GM21737 (cell line): ENCODE data around the gene DNAJC8.

Source experiments
- ATAC-seq: cut with Tn5 transposase; IDR thresholded peaks from one replicate; pipeline ENCODE4 v1.9.1; 2021; ENCODE audit warnings: mild to moderate bottlenecking, moderate library complexity; ENCODE audit not compliant: unreplicated experiment

DNAJC8 gene

GRCh38 chr1:28249866-28250295 lies 17.1 kb upstream of the DNAJC8 start:
- no peak for ATAC-seq

- no peak for ATAC-seq
These were observed 16.4 kb upstream of the DNAJC8 start for GRCh38 chr1:28249013-28249865.

GRCh38 chr1:28248273-28249012 lies 15.6 kb upstream of the DNAJC8 start:
- ATAC-seq, result no peak

- ATAC-seq, result no peak
These were observed 14.9 kb upstream of the DNAJC8 start for GRCh38 chr1:28247612-28248272.

GRCh38 chr1:28246427-28246832 lies 13.6 kb upstream of the DNAJC8 start:
- no peak for ATAC-seq

GRCh38 chr1:28244549-28245251 lies 11.9 kb upstream of the DNAJC8 start:
- ATAC-seq, result no peak

GRCh38 chr1:28243685-28244311 lies 11.0 kb upstream of the DNAJC8 start:
- no peak for ATAC-seq

GRCh38 chr1:28241638-28242241 lies 8.9 kb upstream of the DNAJC8 start:
- no peak for ATAC-seq

- no peak for ATAC-seq
These were observed 7.2 kb upstream of the DNAJC8 start for GRCh38 chr1:28240024-28240423.

GRCh38 chr1:28239004-28239403 lies 6.2 kb upstream of the DNAJC8 start:
- ATAC-seq, result no peak

- ATAC-seq, result no peak
These were observed 4.0 kb upstream of the DNAJC8 start for GRCh38 chr1:28236656-28237322.

GRCh38 chr1:28235755-28236655 lies 3.2 kb upstream of the DNAJC8 start, which contains the start of gene ATP5IF1:
Gene ATP5IF1 (plus strand): TSS chr1:28236124. CDS start chr1:28236184, 60 bp downstream.
- peak; percentile 83 for ATAC-seq

GRCh38 chr1:28233264-28233606 lies 406 bp upstream of the DNAJC8 start:
- ATAC-seq, result no peak

GRCh38 chr1:28229996-28230395 lies 2.8 kb downstream of the DNAJC8 start:
- ATAC-seq, result no peak

- no peak for ATAC-seq
These were observed 3.7 kb downstream of the DNAJC8 start for GRCh38 chr1:28229089-28229488.

- no peak for ATAC-seq
These were observed 19.5 kb downstream of the DNAJC8 start for GRCh38 chr1:28213315-28213714.

GRCh38 chr1:28209700-28210099 lies 23.1 kb downstream of the DNAJC8 start:
- no peak for ATAC-seq

GRCh38 chr1:28208818-28209441 lies 23.9 kb downstream of the DNAJC8 start:
- no peak for ATAC-seq
